B cell (primary cell): ENCODE data around the gene FOXN4. TPM values are rescaled to one million over a fixed set of nuclear protein-coding genes. Genes with fewer than 3 reads are reported as not detected.

Experiments
- ATAC-seq: fragments of 200-7000 bp; cut with Tn5 transposase; one replicate; pipeline ENCODE4 v1.10.0; 2021; ENCODE audit warnings: low read depth, mild to moderate bottlenecking, moderate number of reproducible peaks, moderate library complexity
- CTCF ChIA-PET: fragments of 350-600 bp; sonication (Branson Sonifier 250); formaldehyde crosslinking; loops from one replicate; lab custom pipeline; 2021; ENCODE audit warnings: antibody characterized with exemption, inconsistent platforms; lab: Charles Lee
- POLR2A ChIA-PET: fragments of 350-600 bp; sonication (Branson Sonifier 250); formaldehyde crosslinking; loops from one replicate; lab custom pipeline; 2021; ENCODE audit warnings: antibody characterized with exemption; lab: Charles Lee
- DNase-seq: peaks from one replicate; pipeline ENCODE4 v3.0.0; 2013
- H2AFZ ChIP-seq: 2 replicates; pipeline ENCODE4 v1.6.1; 2012; ENCODE audit warnings: mild to moderate bottlenecking, low read depth, low read length; ENCODE audit not compliant: insufficient read depth, poor library complexity, severe bottlenecking
- H3K27ac ChIP-seq, 2 donors: 1 replicate in 1 of 2; 2 replicates in 1 of 2; pipeline ENCODE4 v1.5.1; 2012 to 2013; ENCODE audit warnings: low read length in 2 of 2, mild to moderate bottlenecking in 2 of 2, moderate library complexity in 1 of 2
- H3K27me3 ChIP-seq, 4 experiments: fragments of 200-600 bp in 1 of 4; sonication (generic) in 1 of 4; replicated peaks in 1 of 4; 1 replicate in 2 of 4; 2 replicates in 2 of 4; pipeline versions ENCODE4 v1.6.1 to v1.7.0; 2013 to 2016; ENCODE audit warnings: low read length in 3 of 4, mild to moderate bottlenecking in 2 of 4, mixed read lengths in 1 of 4, moderate library complexity in 1 of 4; ENCODE audit not compliant: insufficient read depth in 4 of 4, control insufficient read depth in 3 of 4; ENCODE audit errors: control extremely low read depth in 1 of 4
- H3K36me3 ChIP-seq, 2 experiments: replicated peaks in 1 of 2; 1 replicate in 1 of 2; 2 replicates in 1 of 2; pipeline versions ENCODE4 v1.6.1 to v1.7.1; 2013; ENCODE audit warnings: low read length in 1 of 2; ENCODE audit not compliant: insufficient read depth in 2 of 2, control insufficient read depth in 1 of 2; ENCODE audit errors: control extremely low read depth in 1 of 2, extremely low read depth in 1 of 2
- H3K4me1 ChIP-seq, 2 donors: fragments of 200-600 bp in 1 of 2; sonication (generic) in 1 of 2; 1 replicate in 1 of 2; 2 replicates in 1 of 2; pipeline versions ENCODE4 v1.5.1 to v1.6.1; 2013 to 2017; ENCODE audit warnings: low read length in 2 of 2; ENCODE audit not compliant: control insufficient read depth in 2 of 2, insufficient read depth in 2 of 2
- H3K4me2 ChIP-seq: replicated peaks from 2 replicates; pipeline ENCODE3; 2012; ENCODE audit warnings: mild to moderate bottlenecking, low read depth, low read length; ENCODE audit not compliant: poor library complexity, severe bottlenecking
- H3K4me3 ChIP-seq, 5 experiments: fragments of 200-600 bp in 1 of 5; sonication (generic) in 1 of 5; 1 replicate in 3 of 5; 2 replicates in 2 of 5; pipeline versions ENCODE4 v1.5.1 to v1.7.0; 2011 to 2016; ENCODE audit warnings: low read length in 4 of 5, mild to moderate bottlenecking in 4 of 5, low read depth in 2 of 5, control low read depth in 1 of 5, moderate library complexity in 1 of 5; ENCODE audit not compliant: insufficient read depth in 1 of 5; ENCODE audit errors: control extremely low read depth in 1 of 5, extremely low read depth in 1 of 5
- H3K79me2 ChIP-seq: fragments of 200-600 bp; sonication (generic); one replicate; pipeline ENCODE4 v1.6.0; 2016; ENCODE audit warnings: low read length; ENCODE audit not compliant: control insufficient read depth, insufficient read depth
- H3K9ac ChIP-seq: fragments of 200-600 bp; sonication (generic); 2 replicates; pipeline ENCODE4 v1.6.1; 2017; ENCODE audit warnings: mild to moderate bottlenecking, low read length, moderate library complexity
- H3K9me3 ChIP-seq, 3 donors: one replicate each; pipeline versions ENCODE4 v1.6.1 to v1.7.1; 2013; ENCODE audit warnings: low read length in 2 of 3; ENCODE audit not compliant: control insufficient read depth in 2 of 3, insufficient read depth in 1 of 3; ENCODE audit errors: control extremely low read depth in 1 of 3
- H4K20me1 ChIP-seq: 2 replicates; pipeline ENCODE4 v1.6.0; 2012; ENCODE audit warnings: mild to moderate bottlenecking, low read length; ENCODE audit not compliant: insufficient read depth, control insufficient read depth, poor library complexity, severe bottlenecking
- H3K27ac Mint-ChIP-seq: one replicate; pipeline ENCODE4 v1.8.0; 2021; ENCODE audit warnings: mixed read lengths
- H3K27me3 Mint-ChIP-seq: one replicate; pipeline ENCODE4 v1.8.0; 2021; ENCODE audit warnings: mixed read lengths
- H3K4me1 Mint-ChIP-seq: one replicate; pipeline ENCODE4 v1.8.0; 2021; ENCODE audit warnings: mixed read lengths
- H3K4me3 Mint-ChIP-seq: one replicate; pipeline ENCODE4 v1.8.0; 2021; ENCODE audit warnings: mixed read lengths
- H3K9me3 Mint-ChIP-seq: one replicate; pipeline ENCODE4 v1.8.0; 2022; ENCODE audit warnings: mixed read lengths; ENCODE audit not compliant: insufficient read depth
- EZH2 ChIP-seq: IDR thresholded peaks from 2 replicates; pipeline ENCODE4 v1.6.1; 2012; ENCODE audit warnings: borderline replicate concordance, low read depth, mild to moderate bottlenecking, moderate library complexity, low read length; ENCODE audit not compliant: insufficient read depth, poor library complexity, severe bottlenecking
- WGBS: methylation state at CpG from one replicate; pipeline ENCODE4 v1.1.5; 2013; ENCODE audit warnings: missing lambda C conversion rate; ENCODE audit not compliant: insufficient coverage; 5-methylcytosine and 5-hydroxymethylcytosine counted together
- intact Hi-C: fragments of 100-400 bp; cut with micrococcal nuclease; formaldehyde crosslinking; loops from one replicate; pipeline ENCODE4 v1.10.0; 2022
- polyA plus RNA-seq: library from polyadenylated mRNA; depleted of rRNA; stranded (reverse); fragments of >200 nt; gene quantifications from 2 replicates; pipeline ENCODE4 v1.2.3, GENCODE V29; 2012
- total RNA-seq, 2 donors: library from RNA; stranded (reverse); fragments of 120-200 nt in 1 of 2; gene quantifications; 1 replicate in 1 of 2; 2 replicates in 1 of 2; pipeline versions ENCODE4 v1.2.3 to v1.2.4, GENCODE V29; 2013 to 2022
- TF ChIP-seq, protein P1 (sequence below): fragments of 200-600 bp; IDR thresholded peaks from one replicate; pipeline ENCODE4 v1.8.0; 2022; ENCODE audit warnings: antibody characterized with exemption, mild to moderate bottlenecking

Gene FOXN4
- total and polyA plus RNA-seq, 2 donors (not counting 1 experiment from before 2014, with no cell fraction given): not detected

DNA sequence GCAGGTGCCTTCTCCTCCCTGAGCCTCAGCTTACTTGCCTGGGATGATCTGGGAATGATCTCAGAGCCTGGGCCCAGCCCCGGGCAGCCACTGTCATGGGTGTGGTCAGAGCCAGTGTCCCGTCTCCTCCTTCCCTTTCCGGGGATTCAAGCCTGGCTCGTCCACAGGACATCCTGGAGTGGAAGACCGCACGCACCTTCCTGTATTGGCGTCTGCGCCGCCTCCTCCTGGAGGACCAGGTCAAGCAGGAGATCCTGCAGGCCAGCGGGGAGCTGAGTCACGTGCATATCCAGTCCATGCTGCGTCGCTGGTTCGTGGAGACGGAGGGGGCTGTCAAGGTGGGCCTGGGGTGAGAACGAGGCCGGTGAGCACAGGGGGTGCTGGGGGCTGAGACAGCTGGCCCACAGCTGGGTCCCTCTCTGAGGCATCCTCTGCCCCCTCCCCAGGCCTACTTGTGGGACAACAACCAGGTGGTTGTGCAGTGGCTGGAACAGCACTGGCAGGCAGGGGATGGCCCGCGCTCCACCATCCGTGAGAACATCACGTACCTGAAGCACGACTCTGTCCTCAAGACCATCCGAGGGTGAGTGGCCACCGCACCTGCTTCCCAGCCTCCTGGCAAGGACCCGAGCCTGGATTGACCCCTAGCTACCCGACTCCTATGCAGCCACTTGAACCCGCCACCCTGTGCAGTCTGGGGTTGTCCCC is 44.0 kb downstream of the FOXN4 start:
- WGBS: 97% methylated on average over 26 of the region's 27 CpGs
- CTCF ChIA-PET: no interaction called here
- no peak overlapping the region for H2AFZ ChIP-seq
- peaks cover 3% of the 10 kb centered on the region for H3K9me3 Mint-ChIP-seq
- no peaks in the 10 kb centered on the region for H3K79me2 ChIP-seq
- H4K20me1 ChIP-seq: no peaks in the 10 kb centered on the region
- peaks cover 0 to 12% (median 0%) of the 10 kb centered on the region in 3 donors for H3K9me3 ChIP-seq
- no peaks in the 10 kb centered on the region for H3K4me1 Mint-ChIP-seq
- H3K9ac ChIP-seq: no peak overlapping the region
- intact Hi-C loops: no loop called here
- no peak for ATAC-seq
- no peaks in the 10 kb centered on the region for H3K27me3 ChIP-seq
- no peak overlapping the region for H3K4me3 ChIP-seq
- no peak overlapping the region for H3K27ac ChIP-seq
- no peaks in the 10 kb centered on the region for H3K36me3 ChIP-seq
- no peak overlapping the region for H3K27ac Mint-ChIP-seq
- no peak overlapping the region for H3K4me3 Mint-ChIP-seq
- POLR2A ChIA-PET: no interaction called here
- no peak for TF ChIP-seq EZH2
- TF ChIP-seq, protein P1, sequence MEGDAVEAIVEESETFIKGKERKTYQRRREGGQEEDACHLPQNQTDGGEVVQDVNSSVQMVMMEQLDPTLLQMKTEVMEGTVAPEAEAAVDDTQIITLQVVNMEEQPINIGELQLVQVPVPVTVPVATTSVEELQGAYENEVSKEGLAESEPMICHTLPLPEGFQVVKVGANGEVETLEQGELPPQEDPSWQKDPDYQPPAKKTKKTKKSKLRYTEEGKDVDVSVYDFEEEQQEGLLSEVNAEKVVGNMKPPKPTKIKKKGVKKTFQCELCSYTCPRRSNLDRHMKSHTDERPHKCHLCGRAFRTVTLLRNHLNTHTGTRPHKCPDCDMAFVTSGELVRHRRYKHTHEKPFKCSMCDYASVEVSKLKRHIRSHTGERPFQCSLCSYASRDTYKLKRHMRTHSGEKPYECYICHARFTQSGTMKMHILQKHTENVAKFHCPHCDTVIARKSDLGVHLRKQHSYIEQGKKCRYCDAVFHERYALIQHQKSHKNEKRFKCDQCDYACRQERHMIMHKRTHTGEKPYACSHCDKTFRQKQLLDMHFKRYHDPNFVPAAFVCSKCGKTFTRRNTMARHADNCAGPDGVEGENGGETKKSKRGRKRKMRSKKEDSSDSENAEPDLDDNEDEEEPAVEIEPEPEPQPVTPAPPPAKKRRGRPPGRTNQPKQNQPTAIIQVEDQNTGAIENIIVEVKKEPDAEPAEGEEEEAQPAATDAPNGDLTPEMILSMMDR: no peak
- no peaks in the 10 kb centered on the region for H3K27me3 Mint-ChIP-seq
- no peak overlapping the region for H3K4me2 ChIP-seq
- H3K4me1 ChIP-seq: no peaks in the 10 kb centered on the region
- no peak for DNase-seq

DNA sequence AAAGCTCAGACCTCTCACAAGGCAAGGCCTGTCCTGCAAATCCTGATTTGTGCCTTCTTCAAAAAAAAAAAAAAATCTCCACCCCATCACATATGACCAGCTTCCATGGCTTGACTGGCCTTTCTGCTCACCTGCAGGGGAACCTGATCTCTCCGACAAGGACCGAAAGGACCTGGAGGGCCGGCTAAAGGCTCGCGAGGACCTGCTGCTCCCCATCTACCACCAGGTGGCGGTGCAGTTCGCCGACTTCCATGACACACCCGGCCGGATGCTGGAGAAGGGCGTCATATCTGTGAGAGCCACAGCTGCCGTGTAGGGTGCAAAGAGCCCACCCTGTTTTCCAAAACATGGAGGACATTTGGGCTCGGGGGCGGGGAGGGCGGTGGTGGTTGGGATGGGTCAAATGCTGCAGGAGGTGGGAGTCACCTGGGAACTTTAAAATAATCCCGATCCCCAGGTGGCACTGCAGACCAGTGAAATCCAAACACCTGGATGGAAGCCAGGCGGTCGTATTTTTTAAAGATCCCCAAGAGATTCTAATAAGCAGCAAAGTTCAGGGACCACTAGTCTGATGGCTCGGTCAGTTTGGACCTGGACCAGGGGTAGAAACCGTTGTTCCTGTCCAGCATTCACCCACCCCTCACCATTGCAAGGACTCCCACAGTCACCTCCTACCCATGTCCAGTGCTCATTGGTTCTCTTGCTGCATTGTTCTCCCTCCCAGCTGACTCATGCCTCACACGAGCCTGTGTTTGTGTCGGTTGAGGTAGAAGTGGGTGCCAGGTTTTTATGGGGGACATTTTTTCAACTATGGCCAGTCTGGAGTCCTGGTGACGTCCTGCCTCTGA is 44.8 kb downstream of the FOXN4 start:
- H3K9me3 Mint-ChIP-seq: peaks cover 2% of the 10 kb centered on the region
- CTCF ChIA-PET: interaction anchor here (0.7 kb wide), 2 partner anchors 597 to 881 kb away, joined by 3 to 5 read pairs; no protein-coding TSS in a partner anchor

More for the DNA sequence above, 44.8 kb downstream of the FOXN4 start:
- Mint-ChIP-seq H3K27ac (no peak overlapping the region), H3K27me3 (no peaks in the 10 kb centered on the region), H3K4me3 (no peak overlapping the region), H3K4me1 (no peaks in the 10 kb centered on the region)
- H3K4me3 ChIP-seq: no peak overlapping the region
- H3K4me2 ChIP-seq: no peak overlapping the region
- no peaks in the 10 kb centered on the region for H3K27me3 ChIP-seq
- no peaks in the 10 kb centered on the region for H3K79me2 ChIP-seq
- no peaks in the 10 kb centered on the region for H4K20me1 ChIP-seq
- H3K9ac ChIP-seq: no peak overlapping the region
- peaks cover 0 to 12% (median 0%) of the 10 kb centered on the region in 3 donors for H3K9me3 ChIP-seq
- DNase-seq: peak; percentile 21
- no peaks in the 10 kb centered on the region for H3K4me1 ChIP-seq
- H3K27ac ChIP-seq: no peak overlapping the region
- POLR2A ChIA-PET: no interaction called here
- intact Hi-C loops: no loop called here
- no peak for TF ChIP-seq EZH2
- TF ChIP-seq, protein P1: peak; percentile 23
- ATAC-seq: no peak
- 89% methylated on average over 21 of the region's 23 CpGs for WGBS
- H3K36me3 ChIP-seq: no peaks in the 10 kb centered on the region
- no peak overlapping the region for H2AFZ ChIP-seq
